ENCODE results near the gene ERCC8.
"Not testable (repeated sequence)": the region's sequence is repeated elsewhere in the genome, so short reads cannot be mapped to it uniquely, and the experiment has no call there.

DNA sequence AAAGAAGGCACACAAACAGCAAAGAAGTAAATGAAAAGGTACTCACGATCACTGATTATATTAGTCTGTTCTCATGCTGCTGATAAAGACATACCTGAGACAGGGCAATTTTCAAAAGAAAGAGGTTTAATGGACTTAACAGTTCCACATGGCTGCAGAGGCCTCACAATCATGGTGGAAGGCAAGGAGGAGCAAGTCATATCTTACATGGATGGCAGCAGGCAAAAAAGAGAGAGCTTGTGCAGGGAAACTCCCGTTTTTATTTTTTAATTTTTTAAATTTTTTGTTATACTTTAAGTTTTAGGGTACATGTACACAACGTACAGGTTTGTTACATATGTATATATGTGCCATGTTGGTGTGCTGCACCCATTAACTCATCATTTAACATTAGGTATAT is 37.3 kb upstream of the ERCC8 start:
- TF ChIP-seq, protein P1, sequence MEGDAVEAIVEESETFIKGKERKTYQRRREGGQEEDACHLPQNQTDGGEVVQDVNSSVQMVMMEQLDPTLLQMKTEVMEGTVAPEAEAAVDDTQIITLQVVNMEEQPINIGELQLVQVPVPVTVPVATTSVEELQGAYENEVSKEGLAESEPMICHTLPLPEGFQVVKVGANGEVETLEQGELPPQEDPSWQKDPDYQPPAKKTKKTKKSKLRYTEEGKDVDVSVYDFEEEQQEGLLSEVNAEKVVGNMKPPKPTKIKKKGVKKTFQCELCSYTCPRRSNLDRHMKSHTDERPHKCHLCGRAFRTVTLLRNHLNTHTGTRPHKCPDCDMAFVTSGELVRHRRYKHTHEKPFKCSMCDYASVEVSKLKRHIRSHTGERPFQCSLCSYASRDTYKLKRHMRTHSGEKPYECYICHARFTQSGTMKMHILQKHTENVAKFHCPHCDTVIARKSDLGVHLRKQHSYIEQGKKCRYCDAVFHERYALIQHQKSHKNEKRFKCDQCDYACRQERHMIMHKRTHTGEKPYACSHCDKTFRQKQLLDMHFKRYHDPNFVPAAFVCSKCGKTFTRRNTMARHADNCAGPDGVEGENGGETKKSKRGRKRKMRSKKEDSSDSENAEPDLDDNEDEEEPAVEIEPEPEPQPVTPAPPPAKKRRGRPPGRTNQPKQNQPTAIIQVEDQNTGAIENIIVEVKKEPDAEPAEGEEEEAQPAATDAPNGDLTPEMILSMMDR (IDR thresholded peaks at IDR 0.05), result not testable (repeated sequence)
- not testable (repeated sequence) for TF ChIP-seq POLR2A (IDR thresholded peaks at IDR 0.05)

Measured in uterus (tissue), 2 donors.